Neural cell (in vitro differentiated cells): Measurements from ENCODE around the gene PSEN1. TPM values are rescaled to one million over a fixed set of nuclear protein-coding genes. Genes with fewer than 3 reads are reported as not detected.

Source experiments
- H2AFZ ChIP-seq: fragments of 200-600, 300-800 bp; sonication (generic), shearing (Covaris generic); 2 replicates; pipeline ENCODE4 v1.6.0; 2014; ENCODE audit warnings: low read depth, mild to moderate bottlenecking, antibody characterized with exemption, low read length, moderate library complexity
- H3F3A ChIP-seq: fragments of 200-600 bp; shearing (Covaris generic); 2 replicates; pipeline ENCODE4 v1.6.1; 2016; ENCODE audit warnings: mild to moderate bottlenecking, moderate library complexity, mixed read lengths, antibody characterized with exemption, low read length; ENCODE audit not compliant: insufficient read depth, poor library complexity, severe bottlenecking
- H3K27ac ChIP-seq: fragments of 200-600, 300-800 bp; sonication (generic), shearing (Covaris generic); 2 replicates; pipeline ENCODE4 v1.5.1; 2014; ENCODE audit warnings: mild to moderate bottlenecking, low read length, moderate library complexity
- H3K27me3 ChIP-seq: fragments of 300-800, 200-600 bp; sonication (generic), shearing (Covaris generic); 2 replicates; pipeline ENCODE4 v1.6.0; 2014; ENCODE audit warnings: mild to moderate bottlenecking, low read depth, low read length, moderate library complexity; ENCODE audit not compliant: insufficient read depth
- H3K36me3 ChIP-seq: fragments of 300-800, 200-600 bp; sonication (generic), shearing (Covaris generic); 2 replicates; pipeline ENCODE4 v1.5.1; 2014; ENCODE audit warnings: mild to moderate bottlenecking, antibody characterized with exemption, low read length, moderate library complexity; ENCODE audit not compliant: insufficient read depth
- H3K4me2 ChIP-seq: fragments of 300-800, 200-600 bp; sonication (generic), shearing (Covaris generic); 2 replicates; pipeline ENCODE4 v1.6.0; 2014; ENCODE audit warnings: mild to moderate bottlenecking, low read length
- H3K4me3 ChIP-seq: fragments of 300-800, 200-600 bp; sonication (generic), shearing (Covaris generic); 2 replicates; pipeline ENCODE4 v1.5.1; 2014; ENCODE audit warnings: mild to moderate bottlenecking, low read length, moderate library complexity
- H3K79me2 ChIP-seq: fragments of 200-600 bp; shearing (Covaris generic); replicated peaks from 2 replicates; pipeline ENCODE4 v1.6.0; 2014; ENCODE audit warnings: mild to moderate bottlenecking, low read length, moderate library complexity; ENCODE audit not compliant: insufficient read depth
- H3K9ac ChIP-seq: fragments of 300-800, 200-600 bp; sonication (generic), shearing (Covaris generic); 2 replicates; pipeline ENCODE4 v1.6.1; 2016; ENCODE audit warnings: mild to moderate bottlenecking, low read length, mixed read lengths
- H3K9me2 ChIP-seq: fragments of 200-600 bp; shearing (Covaris generic); 2 replicates; pipeline ENCODE4 v1.6.1; 2016; ENCODE audit warnings: mild to moderate bottlenecking, low read length, mixed read lengths; ENCODE audit not compliant: insufficient read depth
- H3K9me3 ChIP-seq: fragments of 200-600, 300-800 bp; sonication (generic), shearing (Covaris generic); 2 replicates; pipeline ENCODE4 v1.6.1; 2016; ENCODE audit warnings: mild to moderate bottlenecking, mixed run types, low read length, moderate library complexity, mixed read lengths
- H4K20me1 ChIP-seq: fragments of 200-600 bp; shearing (Covaris generic); 2 replicates; pipeline ENCODE4 v1.6.1; 2016; ENCODE audit warnings: mild to moderate bottlenecking, mixed run types; ENCODE audit not compliant: insufficient read depth
- EP300 ChIP-seq: fragments of 450-650 bp; conservative IDR thresholded peaks from 2 replicates; pipeline ENCODE4 v1.6.1; 2014; ENCODE audit warnings: antibody characterized with exemption, mild to moderate bottlenecking, moderate library complexity; ENCODE audit not compliant: poor library complexity, severe bottlenecking
- EZH2 ChIP-seq: fragments of 200-600, 300-800 bp; shearing (Covaris generic), sonication (generic); IDR thresholded peaks from 2 replicates; pipeline ENCODE4 v1.6.1; 2014; ENCODE audit warnings: antibody characterized with exemption, low read length, borderline replicate concordance, mild to moderate bottlenecking; ENCODE audit not compliant: insufficient read depth, poor library complexity, severe bottlenecking
- MXI1 ChIP-seq: fragments of 450-650 bp; conservative IDR thresholded peaks from 2 replicates; pipeline ENCODE4 v1.6.1; 2014; ENCODE audit warnings: antibody characterized with exemption, mild to moderate bottlenecking; ENCODE audit not compliant: poor library complexity, severe bottlenecking
- POLR2AphosphoS5 ChIP-seq: IDR thresholded peaks from 2 replicates; pipeline ENCODE4 v1.6.1; 2012
- RAD21 ChIP-seq: fragments of 450-650 bp; conservative IDR thresholded peaks from 2 replicates; pipeline ENCODE4 v1.6.1; 2014; ENCODE audit warnings: antibody characterized with exemption, mild to moderate bottlenecking, moderate library complexity
- SMC3 ChIP-seq: fragments of 450-650 bp; conservative IDR thresholded peaks from 2 replicates; pipeline ENCODE4 v1.6.1; 2014; ENCODE audit warnings: antibody characterized with exemption, mild to moderate bottlenecking, moderate library complexity; ENCODE audit not compliant: poor library complexity
- TAF1 ChIP-seq: IDR thresholded peaks from 2 replicates; pipeline ENCODE4 v1.6.1; 2012; ENCODE audit warnings: low read depth
- polyA plus RNA-seq: library from polyadenylated mRNA; depleted of rRNA; stranded (reverse); fragments of >200 nt; gene quantifications from 2 replicates; pipeline ENCODE4 v1.2.3, GENCODE V29; 2014
- TF ChIP-seq, protein P1 (sequence below): fragments of 450-650 bp; IDR thresholded peaks from 2 replicates; pipeline ENCODE4 v1.5.1; 2014; ENCODE audit warnings: antibody characterized with exemption, mild to moderate bottlenecking, moderate library complexity; ENCODE audit not compliant: poor library complexity, severe bottlenecking
- TF ChIP-seq, protein P2 (sequence below): IDR thresholded peaks from 2 replicates; pipeline ENCODE4 v1.6.1; 2012; ENCODE audit warnings: borderline replicate concordance

PSEN1 gene
- polyA plus RNA-seq, 1 donor from 2014 or later, result 40.3 TPM

GRCh38 chr14:73097421-73097820, 38.9 kb upstream of the PSEN1 start:
- no peak overlapping the region for H3K4me2 ChIP-seq
- no peaks in the 10 kb centered on the region for H3K36me3 ChIP-seq
- no peaks in the 10 kb centered on the region for H3K27me3 ChIP-seq
- no peak overlapping the region for H2AFZ ChIP-seq
- H3K9me3 ChIP-seq, result no peaks in the 10 kb centered on the region
- H3K79me2 ChIP-seq, result no peaks in the 10 kb centered on the region
- H3K4me3 ChIP-seq, result no peak overlapping the region
- no peaks in the 10 kb centered on the region for H4K20me1 ChIP-seq
- no peaks in the 10 kb centered on the region for H3F3A ChIP-seq
- H3K27ac ChIP-seq, result no peak overlapping the region
- H3K9me2 ChIP-seq, result no peaks in the 10 kb centered on the region
- TF ChIP-seq, protein P1, sequence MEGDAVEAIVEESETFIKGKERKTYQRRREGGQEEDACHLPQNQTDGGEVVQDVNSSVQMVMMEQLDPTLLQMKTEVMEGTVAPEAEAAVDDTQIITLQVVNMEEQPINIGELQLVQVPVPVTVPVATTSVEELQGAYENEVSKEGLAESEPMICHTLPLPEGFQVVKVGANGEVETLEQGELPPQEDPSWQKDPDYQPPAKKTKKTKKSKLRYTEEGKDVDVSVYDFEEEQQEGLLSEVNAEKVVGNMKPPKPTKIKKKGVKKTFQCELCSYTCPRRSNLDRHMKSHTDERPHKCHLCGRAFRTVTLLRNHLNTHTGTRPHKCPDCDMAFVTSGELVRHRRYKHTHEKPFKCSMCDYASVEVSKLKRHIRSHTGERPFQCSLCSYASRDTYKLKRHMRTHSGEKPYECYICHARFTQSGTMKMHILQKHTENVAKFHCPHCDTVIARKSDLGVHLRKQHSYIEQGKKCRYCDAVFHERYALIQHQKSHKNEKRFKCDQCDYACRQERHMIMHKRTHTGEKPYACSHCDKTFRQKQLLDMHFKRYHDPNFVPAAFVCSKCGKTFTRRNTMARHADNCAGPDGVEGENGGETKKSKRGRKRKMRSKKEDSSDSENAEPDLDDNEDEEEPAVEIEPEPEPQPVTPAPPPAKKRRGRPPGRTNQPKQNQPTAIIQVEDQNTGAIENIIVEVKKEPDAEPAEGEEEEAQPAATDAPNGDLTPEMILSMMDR, result no peak
- TF ChIP-seq EP300, result no peak
- no peak for TF ChIP-seq EZH2
- no peak overlapping the region for H3K9ac ChIP-seq

DNA sequence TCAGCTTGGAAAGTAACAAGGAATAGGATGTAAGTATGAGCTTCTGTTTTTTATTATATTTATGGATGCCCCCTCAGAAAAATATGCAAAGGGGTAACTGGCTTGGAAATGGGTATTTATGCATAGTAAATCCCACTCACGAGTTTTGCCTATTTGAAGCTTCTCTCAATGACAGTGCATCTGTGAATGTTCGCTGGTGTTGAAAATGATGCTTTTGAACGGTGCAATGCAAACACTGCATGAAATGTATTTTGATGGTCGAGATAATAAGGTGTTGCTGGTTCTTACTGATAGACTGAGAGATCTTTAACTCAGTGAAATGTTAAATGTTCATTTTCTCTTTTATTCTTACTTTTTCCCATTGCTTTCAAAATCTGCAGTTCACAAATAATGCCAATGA, 36.0 kb upstream of the PSEN1 start:
- Histone ChIP-seq H3K4me2 (no peak overlapping the region), H3K36me3 (no peaks in the 10 kb centered on the region), H3K4me3 (no peak overlapping the region), H4K20me1 (no peaks in the 10 kb centered on the region), H3K9me2 (no peaks in the 10 kb centered on the region), H3F3A (no peaks in the 10 kb centered on the region), H3K27ac (no peak overlapping the region), H3K27me3 (no peaks in the 10 kb centered on the region), H3K9me3 (no peaks in the 10 kb centered on the region), H2AFZ (no peak overlapping the region), H3K9ac (no peak overlapping the region), H3K79me2 (no peaks in the 10 kb centered on the region)
- TF ChIP-seq EP300 (no peak), POLR2AphosphoS5 (no peak), TAF1 (no peak), SMC3 (no peak), MXI1 (no peak), RAD21 (no peak), EZH2 (no peak)
- TF ChIP-seq, protein P2, sequence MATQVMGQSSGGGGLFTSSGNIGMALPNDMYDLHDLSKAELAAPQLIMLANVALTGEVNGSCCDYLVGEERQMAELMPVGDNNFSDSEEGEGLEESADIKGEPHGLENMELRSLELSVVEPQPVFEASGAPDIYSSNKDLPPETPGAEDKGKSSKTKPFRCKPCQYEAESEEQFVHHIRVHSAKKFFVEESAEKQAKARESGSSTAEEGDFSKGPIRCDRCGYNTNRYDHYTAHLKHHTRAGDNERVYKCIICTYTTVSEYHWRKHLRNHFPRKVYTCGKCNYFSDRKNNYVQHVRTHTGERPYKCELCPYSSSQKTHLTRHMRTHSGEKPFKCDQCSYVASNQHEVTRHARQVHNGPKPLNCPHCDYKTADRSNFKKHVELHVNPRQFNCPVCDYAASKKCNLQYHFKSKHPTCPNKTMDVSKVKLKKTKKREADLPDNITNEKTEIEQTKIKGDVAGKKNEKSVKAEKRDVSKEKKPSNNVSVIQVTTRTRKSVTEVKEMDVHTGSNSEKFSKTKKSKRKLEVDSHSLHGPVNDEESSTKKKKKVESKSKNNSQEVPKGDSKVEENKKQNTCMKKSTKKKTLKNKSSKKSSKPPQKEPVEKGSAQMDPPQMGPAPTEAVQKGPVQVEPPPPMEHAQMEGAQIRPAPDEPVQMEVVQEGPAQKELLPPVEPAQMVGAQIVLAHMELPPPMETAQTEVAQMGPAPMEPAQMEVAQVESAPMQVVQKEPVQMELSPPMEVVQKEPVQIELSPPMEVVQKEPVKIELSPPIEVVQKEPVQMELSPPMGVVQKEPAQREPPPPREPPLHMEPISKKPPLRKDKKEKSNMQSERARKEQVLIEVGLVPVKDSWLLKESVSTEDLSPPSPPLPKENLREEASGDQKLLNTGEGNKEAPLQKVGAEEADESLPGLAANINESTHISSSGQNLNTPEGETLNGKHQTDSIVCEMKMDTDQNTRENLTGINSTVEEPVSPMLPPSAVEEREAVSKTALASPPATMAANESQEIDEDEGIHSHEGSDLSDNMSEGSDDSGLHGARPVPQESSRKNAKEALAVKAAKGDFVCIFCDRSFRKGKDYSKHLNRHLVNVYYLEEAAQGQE, result no peak
- TF ChIP-seq, protein P1, result no peak
